ENCODE data around the gene PHF19. TPM values are rescaled to one million over a fixed set of nuclear protein-coding genes. Genes with fewer than 3 reads are reported as not detected.
A peak's percentile ranks its signal among the peaks of the same experiment; 100 is the strongest.

PHF19 gene
- total RNA-seq, 1 donor from 2014 or later = 55.3 TPM

DNA sequence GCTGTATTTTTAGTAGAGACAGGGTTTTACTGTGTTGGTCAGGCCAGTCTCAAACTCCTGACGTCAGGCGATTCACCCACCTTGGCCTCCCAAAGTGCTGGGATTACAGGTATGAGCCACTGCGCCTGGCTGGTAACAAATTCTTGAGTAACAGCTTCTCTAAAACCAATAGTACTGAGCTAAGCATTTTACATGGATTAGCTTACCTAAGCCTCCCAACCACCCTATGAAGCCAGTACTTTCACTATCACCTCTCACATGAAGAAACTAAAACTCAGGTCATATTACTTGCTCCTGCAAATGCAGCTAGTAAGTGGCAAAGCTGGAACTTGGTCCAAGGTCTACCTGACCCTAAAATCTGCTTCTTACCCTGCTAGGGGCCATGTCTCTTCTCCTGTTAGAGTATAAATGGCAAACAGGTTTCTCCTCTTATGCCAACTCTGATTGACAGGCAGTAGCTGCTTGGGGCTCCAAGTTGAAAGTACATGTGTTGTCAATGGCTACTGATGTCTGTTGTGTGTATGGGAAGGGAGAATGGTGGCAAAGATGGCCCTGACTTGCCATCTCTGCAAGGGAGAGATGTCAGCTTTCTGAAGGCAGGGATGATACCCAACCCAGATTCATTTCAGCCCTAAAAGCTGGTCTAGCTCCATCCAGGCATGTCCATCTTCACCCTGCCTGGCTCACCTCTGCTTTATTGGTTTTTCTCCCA lies 4.0 kb downstream of the PHF19 start:
- intact Hi-C loops (cut with micrococcal nuclease) = no loop called here
- ATAC-seq (ENCODE audit: low read depth) (no peak), DNase-seq (no peak)
- no peaks in the 10 kb centered on the region for H3K9me3 Mint-ChIP-seq
- H3K36me3 Mint-ChIP-seq (ENCODE audit: low read depth) = peaks cover 21% of the 10 kb centered on the region
- no peak overlapping the region for H3K4me3 Mint-ChIP-seq
- H3K4me1 Mint-ChIP-seq = peaks cover 51% of the 10 kb centered on the region
- H3K27ac Mint-ChIP-seq = peak overlapping the region; percentile 68
- ChIA-PET CTCF (interaction anchor here (0.9 kb wide), 1 partner anchor 61 kb away, joined by 3 read pairs; no protein-coding TSS in a partner anchor), POLR2A (interaction anchor here (1.0 to 2.1 kb wide), 5 partner anchors 11 to 64 kb away, joined by 3 to 10 read pairs (median 5); no protein-coding TSS in a partner anchor)
- TF ChIP-seq, protein P1, sequence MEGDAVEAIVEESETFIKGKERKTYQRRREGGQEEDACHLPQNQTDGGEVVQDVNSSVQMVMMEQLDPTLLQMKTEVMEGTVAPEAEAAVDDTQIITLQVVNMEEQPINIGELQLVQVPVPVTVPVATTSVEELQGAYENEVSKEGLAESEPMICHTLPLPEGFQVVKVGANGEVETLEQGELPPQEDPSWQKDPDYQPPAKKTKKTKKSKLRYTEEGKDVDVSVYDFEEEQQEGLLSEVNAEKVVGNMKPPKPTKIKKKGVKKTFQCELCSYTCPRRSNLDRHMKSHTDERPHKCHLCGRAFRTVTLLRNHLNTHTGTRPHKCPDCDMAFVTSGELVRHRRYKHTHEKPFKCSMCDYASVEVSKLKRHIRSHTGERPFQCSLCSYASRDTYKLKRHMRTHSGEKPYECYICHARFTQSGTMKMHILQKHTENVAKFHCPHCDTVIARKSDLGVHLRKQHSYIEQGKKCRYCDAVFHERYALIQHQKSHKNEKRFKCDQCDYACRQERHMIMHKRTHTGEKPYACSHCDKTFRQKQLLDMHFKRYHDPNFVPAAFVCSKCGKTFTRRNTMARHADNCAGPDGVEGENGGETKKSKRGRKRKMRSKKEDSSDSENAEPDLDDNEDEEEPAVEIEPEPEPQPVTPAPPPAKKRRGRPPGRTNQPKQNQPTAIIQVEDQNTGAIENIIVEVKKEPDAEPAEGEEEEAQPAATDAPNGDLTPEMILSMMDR (IDR thresholded peaks at IDR 0.05) = no peak
- H3K27me3 Mint-ChIP-seq = no peaks in the 10 kb centered on the region

DNA sequence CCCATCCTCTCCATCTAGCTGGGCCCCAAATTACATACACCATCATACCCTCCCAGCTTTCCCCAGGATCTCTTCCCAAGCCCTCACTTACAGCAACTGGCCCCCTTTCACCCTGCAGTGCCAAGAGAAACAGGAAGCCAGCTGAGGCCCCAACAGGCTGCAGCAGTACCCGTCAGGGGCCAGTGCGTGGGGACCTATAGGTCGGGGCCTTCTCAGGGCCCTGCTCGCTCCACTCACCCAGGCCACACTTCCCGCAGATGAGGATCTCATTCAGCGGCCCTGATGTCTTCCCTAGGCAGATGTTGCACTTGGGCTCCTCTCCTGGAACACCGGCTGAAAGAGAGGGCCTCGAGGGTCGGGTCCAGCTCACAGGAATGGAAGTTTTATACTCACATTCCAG lies 6.8 kb downstream of the PHF19 start:
- Mint-ChIP-seq H3K27ac (peak overlapping the region; percentile 59), H3K4me3 (no peak overlapping the region), H3K9me3 (no peaks in the 10 kb centered on the region), H3K36me3 (ENCODE audit: low read depth) (peaks cover 21% of the 10 kb centered on the region), H3K4me1 (peaks cover 36% of the 10 kb centered on the region), H3K27me3 (no peaks in the 10 kb centered on the region)
- no peak for DNase-seq
- intact Hi-C loops (cut with micrococcal nuclease) = no loop called here
- ATAC-seq (ENCODE audit: low read depth) = no peak
- POLR2A ChIA-PET = interaction anchor here (0.7 to 3.4 kb wide), 11 partner anchors 17 to 398 kb away, joined by 3 to 19 read pairs (median 3); partner anchors contain the start of genes FBXW2, GSN and TRAF1
- TF ChIP-seq, protein P1 (IDR thresholded peaks at IDR 0.05) = no peak
- CTCF ChIA-PET = interaction anchor here (3.0 to 4.0 kb wide), 2 partner anchors 66 to 190 kb away, joined by 15 to 26 read pairs; no protein-coding TSS in a partner anchor

DNA sequence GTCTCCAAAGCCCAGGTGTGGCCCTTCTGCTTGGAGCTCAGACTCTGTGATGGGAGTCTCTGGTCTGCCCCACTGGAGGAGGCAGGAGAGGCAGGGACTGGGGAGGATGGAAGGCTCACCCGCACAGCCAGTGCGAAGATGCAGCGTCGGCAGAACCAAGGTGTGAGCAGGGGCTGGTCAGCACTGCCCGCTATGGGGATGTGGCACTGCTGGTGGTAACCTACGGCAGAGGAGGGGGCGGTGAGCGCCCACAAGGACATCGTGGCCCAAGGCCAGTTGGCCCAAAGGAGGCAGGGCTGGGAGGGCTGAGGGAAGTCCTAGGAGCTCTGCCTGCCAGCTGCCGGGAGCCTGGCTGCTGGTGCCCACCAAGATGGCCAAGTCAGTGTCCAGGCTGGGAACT lies 7.3 kb downstream of the PHF19 start:
- intact Hi-C loops (cut with micrococcal nuclease) = loop anchor here (1.0 to 5.0 kb wide), 7 partner anchors 23 to 251 kb away; partner anchors contain the start of gene MEGF9
- TF ChIP-seq, protein P1 (IDR thresholded peaks at IDR 0.05) = no peak
- Mint-ChIP-seq H3K27me3 (no peaks in the 10 kb centered on the region), H3K4me3 (no peak overlapping the region), H3K9me3 (no peaks in the 10 kb centered on the region), H3K4me1 (peaks cover 33% of the 10 kb centered on the region), H3K36me3 (ENCODE audit: low read depth) (peaks cover 21% of the 10 kb centered on the region), H3K27ac (peak overlapping the region; percentile 97)
- ATAC-seq (ENCODE audit: low read depth) = no peak
- no peak for DNase-seq
- CTCF ChIA-PET = interaction anchor here (1.2 to 4.0 kb wide), 8 partner anchors 20 to 191 kb away, joined by 3 to 26 read pairs (median 6); partner anchors contain the start of gene TRAF1
- POLR2A ChIA-PET = interaction anchor here (0.9 to 3.4 kb wide), 12 partner anchors 16 to 398 kb away, joined by 3 to 19 read pairs (median 4); partner anchors contain the start of genes FBXW2, GSN and TRAF1

GRCh38 chr9:120869360-120869687 lies 7.7 kb downstream of the PHF19 start:
- H3K27ac Mint-ChIP-seq = peak overlapping the region; percentile 97
- peaks cover 21% of the 10 kb centered on the region for H3K36me3 Mint-ChIP-seq (ENCODE audit: low read depth)
- H3K4me1 Mint-ChIP-seq = peaks cover 29% of the 10 kb centered on the region
- peak overlapping the region; percentile 91 for H3K4me3 Mint-ChIP-seq
- H3K9me3 Mint-ChIP-seq = no peaks in the 10 kb centered on the region
- POLR2A ChIA-PET = interaction anchor here (0.8 to 3.4 kb wide), 11 partner anchors 17 to 204 kb away, joined by 3 to 19 read pairs (median 6); partner anchors contain the start of genes FBXW2 and TRAF1
- CTCF ChIA-PET = interaction anchor here (0.7 to 4.0 kb wide), 12 partner anchors 21 to 202 kb away, joined by 3 to 26 read pairs (median 6); partner anchors contain the start of gene TRAF1
- no peaks in the 10 kb centered on the region for H3K27me3 Mint-ChIP-seq
- DNase-seq = no peak
- TF ChIP-seq, protein P1 (IDR thresholded peaks at IDR 0.05) = no peak
- intact Hi-C loops (cut with micrococcal nuclease) = loop anchor here (1.0 to 5.0 kb wide), 7 partner anchors 23 to 251 kb away; partner anchors contain the start of gene MEGF9
- ATAC-seq (ENCODE audit: low read depth) = no peak

Data from activated B cell treated with CpG ODN at 0.5 μM for 24 hours (primary cell).